H9 (cell line): ENCODE data around the gene POLA1. TPM values are rescaled to one million over a fixed set of nuclear protein-coding genes. Genes with fewer than 3 reads are reported as not detected.

Source experiments
- DNase-seq: peaks from one replicate; pipeline ENCODE4 v3.0.0-alpha.2; 2017
- H2AFZ ChIP-seq: one replicate; pipeline ENCODE4 v1.6.1; 2013; ENCODE audit warnings: mild to moderate bottlenecking, low read length, control low read depth, moderate library complexity
- H2AK5ac ChIP-seq: 2 replicates; pipeline ENCODE4 v1.6.1; 2013; ENCODE audit warnings: low read length, control low read depth, mixed read lengths; ENCODE audit not compliant: insufficient read length
- H2BK120ac ChIP-seq: one replicate; pipeline ENCODE4 v1.6.1; 2013; ENCODE audit warnings: low read depth, mild to moderate bottlenecking, low read length, control low read depth, inconsistent platforms; ENCODE audit not compliant: poor library complexity, severe bottlenecking
- H2BK12ac ChIP-seq: 2 replicates; pipeline ENCODE4 v1.6.1; 2013; ENCODE audit warnings: low read length, control low read depth, mixed read lengths, low read depth; ENCODE audit not compliant: insufficient read length
- H2BK15ac ChIP-seq: 2 replicates; pipeline ENCODE4 v1.6.1; 2013; ENCODE audit warnings: low read depth, low read length, control low read depth
- H2BK20ac ChIP-seq: one replicate; pipeline ENCODE4 v1.6.1; 2013; ENCODE audit warnings: low read depth, mild to moderate bottlenecking, low read length, control low read depth, inconsistent platforms; ENCODE audit not compliant: poor library complexity, severe bottlenecking
- H2BK5ac ChIP-seq: 2 replicates; pipeline ENCODE4 v1.6.1; 2013; ENCODE audit warnings: low read length, control low read depth, mixed read lengths; ENCODE audit not compliant: insufficient read length
- H3K14ac ChIP-seq: 2 replicates; pipeline ENCODE4 v1.6.1; 2013; ENCODE audit warnings: low read length, control low read depth; ENCODE audit not compliant: insufficient read depth
- H3K18ac ChIP-seq: 2 replicates; pipeline ENCODE4 v1.6.1; 2013; ENCODE audit warnings: low read depth, mild to moderate bottlenecking, mixed read lengths, low read length, control low read depth; ENCODE audit not compliant: insufficient read length
- H3K23ac ChIP-seq: 2 replicates; pipeline ENCODE4 v1.6.1; 2013; ENCODE audit warnings: low read length, control low read depth, mixed read lengths, low read depth; ENCODE audit not compliant: insufficient read length
- H3K23me2 ChIP-seq: 2 replicates; pipeline ENCODE4 v1.6.1; 2013; ENCODE audit warnings: low read depth, mild to moderate bottlenecking, mixed read lengths, low read length, control low read depth; ENCODE audit not compliant: insufficient read length, poor library complexity, severe bottlenecking
- H3K27ac ChIP-seq: 2 replicates; pipeline ENCODE4 v1.5.1; 2013; ENCODE audit warnings: low read length, control low read depth, mixed read lengths, low read depth; ENCODE audit not compliant: insufficient read length
- H3K27me3 ChIP-seq: 2 replicates; pipeline ENCODE4 v1.6.1; 2013; ENCODE audit warnings: low read length, control low read depth, inconsistent platforms; ENCODE audit not compliant: insufficient read depth
- H3K4ac ChIP-seq: 2 replicates; pipeline ENCODE4 v1.6.1; 2013; ENCODE audit warnings: low read depth, mild to moderate bottlenecking, control low read depth, inconsistent platforms, low read length, moderate library complexity
- H3K4me1 ChIP-seq: 2 replicates; pipeline ENCODE4 v1.6.1; 2013; ENCODE audit warnings: low read length, control low read depth, inconsistent platforms; ENCODE audit not compliant: insufficient read depth
- H3K4me2 ChIP-seq: 2 replicates; pipeline ENCODE4 v1.6.1; 2013; ENCODE audit warnings: low read length, control low read depth, mixed read lengths; ENCODE audit not compliant: insufficient read length, insufficient read depth
- H3K56ac ChIP-seq: 2 replicates; pipeline ENCODE4 v1.6.1; 2013; ENCODE audit warnings: low read depth, mild to moderate bottlenecking, mixed read lengths, low read length, control low read depth; ENCODE audit not compliant: insufficient read length
- H3K79me1 ChIP-seq: 2 replicates; pipeline ENCODE4 v1.6.1; 2013; ENCODE audit warnings: low read depth, mild to moderate bottlenecking, moderate library complexity, low read length, control low read depth, inconsistent platforms; ENCODE audit not compliant: insufficient read depth, poor library complexity, severe bottlenecking
- H3K79me2 ChIP-seq: 2 replicates; pipeline ENCODE4 v1.6.1; 2013; ENCODE audit warnings: low read length, control low read depth, inconsistent platforms; ENCODE audit not compliant: insufficient read depth
- H3K9ac ChIP-seq: 2 replicates; pipeline ENCODE4 v1.6.1; 2013; ENCODE audit warnings: low read length, control low read depth, mixed read lengths; ENCODE audit not compliant: insufficient read length; ENCODE audit errors: extremely low read depth
- H3K9me3 ChIP-seq: one replicate; pipeline ENCODE4 v1.6.1; 2013; ENCODE audit warnings: low read depth, low read length, inconsistent platforms; ENCODE audit not compliant: control insufficient read depth
- H3T11ph ChIP-seq: one replicate; pipeline ENCODE4 v1.6.1; 2013; ENCODE audit warnings: mild to moderate bottlenecking, low read length, control low read depth, inconsistent platforms
- H4K20me1 ChIP-seq: one replicate; pipeline ENCODE4 v1.6.1; 2013; ENCODE audit not compliant: control insufficient read depth, insufficient read length, insufficient read depth
- H4K5ac ChIP-seq: 2 replicates; pipeline ENCODE4 v1.6.1; 2013; ENCODE audit warnings: low read depth, mild to moderate bottlenecking, mixed read lengths, low read length, control low read depth; ENCODE audit not compliant: insufficient read length
- H4K8ac ChIP-seq: replicated peaks from 2 replicates; pipeline ENCODE4 v1.6.1; 2013; ENCODE audit warnings: low read length, control low read depth, mixed read lengths, low read depth; ENCODE audit not compliant: insufficient read length
- H4K91ac ChIP-seq: 2 replicates; pipeline ENCODE4 v1.6.1; 2013; ENCODE audit warnings: low read depth, mild to moderate bottlenecking, moderate library complexity, mixed read lengths, low read length, control low read depth; ENCODE audit not compliant: insufficient read length
- H3K27ac Mint-ChIP-seq, 3 experiments: 2 replicates in 2 of 3; 3 replicates in 1 of 3; pipeline ENCODE4 v1.8.0; 2020 to 2021; ENCODE audit warnings: mixed read lengths in 3 of 3, mild to moderate bottlenecking in 1 of 3, moderate library complexity in 1 of 3
- H3K27me3 Mint-ChIP-seq: 2 replicates; pipeline ENCODE4 v1.8.0; 2021; ENCODE audit warnings: low read depth, mild to moderate bottlenecking, moderate library complexity, mixed read lengths
- H3K36me3 Mint-ChIP-seq, 3 experiments: 2 replicates in 2 of 3; 3 replicates in 1 of 3; pipeline ENCODE4 v1.8.0; 2020 to 2021; ENCODE audit warnings: low read depth in 3 of 3, mixed read lengths in 3 of 3; ENCODE audit not compliant: insufficient read depth in 1 of 3
- H3K4me1 Mint-ChIP-seq, 2 experiments: 2 replicates each; pipeline ENCODE4 v1.8.0; 2020; ENCODE audit warnings: mixed read lengths in 2 of 2
- H3K4me3 Mint-ChIP-seq, 2 experiments: 2 replicates in 1 of 2; 3 replicates in 1 of 2; pipeline ENCODE4 v1.8.0; 2020 to 2021; ENCODE audit warnings: mild to moderate bottlenecking in 2 of 2, mixed read lengths in 2 of 2, moderate library complexity in 1 of 2
- H3K9me3 Mint-ChIP-seq, 2 experiments: 2 replicates in 1 of 2; 3 replicates in 1 of 2; pipeline ENCODE4 v1.8.0; 2020; ENCODE audit warnings: mild to moderate bottlenecking in 2 of 2, mixed read lengths in 2 of 2, moderate library complexity in 1 of 2
- WGBS: extraction: QIAGEN DNeasy Blood & Tissue Kit; methylation state at CpG from one replicate; pipeline ENCODE4 v1.1.7; 2013; ENCODE audit warnings: missing lambda C conversion rate, low lambda C conversion rate, mixed read lengths; ENCODE audit not compliant: insufficient read length; ENCODE audit errors: extremely low coverage; 5-methylcytosine and 5-hydroxymethylcytosine counted together
- total RNA-seq: library from RNA; stranded (reverse); gene quantifications from 2 replicates; pipeline ENCODE4 v1.2.1, GENCODE V29; 2021
- TF ChIP-seq, protein P1 (sequence below): fragments of 200-600 bp; sonication (generic); conservative IDR thresholded peaks from 3 replicates; pipeline ENCODE4 v1.8.0; 2021; ENCODE audit warnings: antibody characterized with exemption, mild to moderate bottlenecking

Gene POLA1
- total RNA-seq, 1 experiment from 2014 or later: 60.2 TPM

DNA sequence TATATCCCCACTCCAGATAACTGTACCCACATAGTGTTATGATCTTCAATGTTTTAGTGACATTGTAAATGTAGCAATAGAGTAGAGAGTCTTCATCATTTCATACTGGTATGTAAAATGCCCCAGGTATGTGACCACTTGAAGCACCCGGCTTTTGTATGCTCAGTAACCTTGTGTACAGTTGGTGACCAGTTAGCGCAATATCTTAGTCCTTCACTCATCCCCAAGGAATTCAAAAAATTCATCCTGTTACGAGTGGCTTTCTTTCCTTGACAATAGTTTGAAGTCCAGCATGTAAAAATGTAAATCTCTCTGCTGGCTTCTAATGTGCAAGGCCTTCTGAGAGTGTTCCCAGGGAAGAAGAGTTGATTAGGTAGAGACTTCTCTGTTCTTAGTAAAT is 176.4 kb downstream of the POLA1 start:
- no peak overlapping the region for H2BK20ac ChIP-seq
- H3K56ac ChIP-seq: no peak overlapping the region
- H4K5ac ChIP-seq: no peak overlapping the region
- H2BK120ac ChIP-seq: no peak overlapping the region
- H2BK15ac ChIP-seq: no peak overlapping the region
- no peak overlapping the region for H2BK12ac ChIP-seq
- WGBS: no CpG with 5 or more reads among the region's 3 CpGs
- no peak overlapping the region for H3K27ac ChIP-seq
- no peak overlapping the region for H2AFZ ChIP-seq
- no peaks in the 10 kb centered on the region for H3K27me3 ChIP-seq
- no peak overlapping the region for H3K18ac ChIP-seq
- H3K4me1 ChIP-seq: no peaks in the 10 kb centered on the region
- no peaks in the 10 kb centered on the region for H3K23me2 ChIP-seq
- H3K79me1 ChIP-seq: no peaks in the 10 kb centered on the region
- H3T11ph ChIP-seq: no peak overlapping the region
- Mint-ChIP-seq H3K27me3 (no peaks in the 10 kb centered on the region), H3K4me1 (peaks cover 13 to 16% of the 10 kb centered on the region in 2 experiments), H3K4me3 (no peak overlapping the region), H3K27ac (no peak overlapping the region), H3K36me3 (peaks cover 0 to 2% (median 0%) of the 10 kb centered on the region in 3 experiments; a peak in 3 of 7 replicates), H3K9me3 (no peaks in the 10 kb centered on the region)
- H2AK5ac ChIP-seq: no peak overlapping the region
- no peak overlapping the region for H3K14ac ChIP-seq
- H3K79me2 ChIP-seq: no peaks in the 10 kb centered on the region
- no peaks in the 10 kb centered on the region for H4K20me1 ChIP-seq
- H3K9ac ChIP-seq: no peak overlapping the region
- H2BK5ac ChIP-seq: no peak overlapping the region
- H4K8ac ChIP-seq: no peak overlapping the region
- no peaks in the 10 kb centered on the region for H3K9me3 ChIP-seq
- H3K4ac ChIP-seq: no peak overlapping the region
- no peak overlapping the region for H3K23ac ChIP-seq
- DNase-seq: no peak
- H3K4me2 ChIP-seq: no peak overlapping the region
- TF ChIP-seq, protein P1, sequence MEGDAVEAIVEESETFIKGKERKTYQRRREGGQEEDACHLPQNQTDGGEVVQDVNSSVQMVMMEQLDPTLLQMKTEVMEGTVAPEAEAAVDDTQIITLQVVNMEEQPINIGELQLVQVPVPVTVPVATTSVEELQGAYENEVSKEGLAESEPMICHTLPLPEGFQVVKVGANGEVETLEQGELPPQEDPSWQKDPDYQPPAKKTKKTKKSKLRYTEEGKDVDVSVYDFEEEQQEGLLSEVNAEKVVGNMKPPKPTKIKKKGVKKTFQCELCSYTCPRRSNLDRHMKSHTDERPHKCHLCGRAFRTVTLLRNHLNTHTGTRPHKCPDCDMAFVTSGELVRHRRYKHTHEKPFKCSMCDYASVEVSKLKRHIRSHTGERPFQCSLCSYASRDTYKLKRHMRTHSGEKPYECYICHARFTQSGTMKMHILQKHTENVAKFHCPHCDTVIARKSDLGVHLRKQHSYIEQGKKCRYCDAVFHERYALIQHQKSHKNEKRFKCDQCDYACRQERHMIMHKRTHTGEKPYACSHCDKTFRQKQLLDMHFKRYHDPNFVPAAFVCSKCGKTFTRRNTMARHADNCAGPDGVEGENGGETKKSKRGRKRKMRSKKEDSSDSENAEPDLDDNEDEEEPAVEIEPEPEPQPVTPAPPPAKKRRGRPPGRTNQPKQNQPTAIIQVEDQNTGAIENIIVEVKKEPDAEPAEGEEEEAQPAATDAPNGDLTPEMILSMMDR: no peak
- no peak overlapping the region for H4K91ac ChIP-seq
